Mesenchymal stem cell (in vitro differentiated cells and primary cell): ENCODE data around the gene SLC47A1.

Experiments
- DNase-seq: peaks from one replicate; pipeline ENCODE4 v3.0.0-alpha.2; 2013
- H2AFZ ChIP-seq: one replicate; pipeline ENCODE4 v1.6.1; 2013; ENCODE audit warnings: low read depth, mild to moderate bottlenecking, control low read depth, inconsistent platforms, low read length, moderate library complexity
- H2AK5ac ChIP-seq: 2 replicates; pipeline ENCODE4 v1.6.1; 2013; ENCODE audit warnings: low read length, moderate library complexity, mild to moderate bottlenecking, inconsistent platforms; ENCODE audit not compliant: severe bottlenecking
- H2BK120ac ChIP-seq: one replicate; pipeline ENCODE4 v1.6.1; 2013; ENCODE audit warnings: low read depth, mild to moderate bottlenecking, inconsistent platforms, low read length, moderate library complexity
- H2BK12ac ChIP-seq, 2 experiments: one replicate each; pipeline ENCODE4 v1.6.1; 2013; ENCODE audit warnings: inconsistent platforms in 2 of 2, low read length in 2 of 2, mild to moderate bottlenecking in 2 of 2, moderate library complexity in 2 of 2, control low read depth in 1 of 2
- H2BK15ac ChIP-seq: one replicate; pipeline ENCODE4 v1.6.1; 2013; ENCODE audit warnings: mild to moderate bottlenecking, low read depth, inconsistent platforms; ENCODE audit not compliant: poor library complexity, severe bottlenecking
- H2BK5ac ChIP-seq: 2 replicates; pipeline ENCODE4 v1.6.1; 2013; ENCODE audit warnings: low read depth, mild to moderate bottlenecking, low read length, control low read depth, inconsistent platforms; ENCODE audit not compliant: poor library complexity, severe bottlenecking
- H3K14ac ChIP-seq, 2 experiments: one replicate each; pipeline ENCODE4 v1.6.1; 2013; ENCODE audit warnings: inconsistent platforms in 2 of 2, low read length in 2 of 2, control low read depth in 1 of 2, mild to moderate bottlenecking in 1 of 2, moderate library complexity in 1 of 2
- H3K18ac ChIP-seq, 2 experiments: one replicate each; pipeline ENCODE4 v1.6.1; 2013; ENCODE audit warnings: inconsistent platforms in 2 of 2, low read length in 2 of 2, control low read depth in 1 of 2, low read depth in 1 of 2, mild to moderate bottlenecking in 1 of 2
- H3K23ac ChIP-seq, 2 experiments: one replicate each; pipeline ENCODE4 v1.6.1; 2013; ENCODE audit warnings: inconsistent platforms in 2 of 2, low read length in 2 of 2, mild to moderate bottlenecking in 2 of 2, moderate library complexity in 2 of 2, control low read depth in 1 of 2
- H3K27ac ChIP-seq: 2 replicates; pipeline ENCODE4 v1.5.1; 2013; ENCODE audit warnings: mild to moderate bottlenecking, moderate library complexity, low read length, control low read depth, inconsistent platforms; ENCODE audit not compliant: poor library complexity, severe bottlenecking
- H3K27me3 ChIP-seq, 2 experiments: 2 replicates each; pipeline versions ENCODE4 v1.6.1 to v1.7.0; 2013; ENCODE audit warnings: low read length in 2 of 2, mild to moderate bottlenecking in 2 of 2, moderate library complexity in 2 of 2, control low read depth in 1 of 2, inconsistent platforms in 1 of 2; ENCODE audit not compliant: control insufficient read depth in 1 of 2, insufficient read depth in 1 of 2
- H3K36me3 ChIP-seq, 2 experiments: 2 replicates each; pipeline versions ENCODE4 v1.6.1 to v1.7.0; 2013; ENCODE audit warnings: low read length in 2 of 2, control low read depth in 1 of 2, inconsistent platforms in 1 of 2, low read depth in 1 of 2, mild to moderate bottlenecking in 1 of 2; ENCODE audit not compliant: insufficient read depth in 2 of 2, control insufficient read depth in 1 of 2
- H3K4ac ChIP-seq, 2 experiments: one replicate each; pipeline ENCODE4 v1.6.1; 2013; ENCODE audit warnings: inconsistent platforms in 2 of 2, low read length in 2 of 2, mild to moderate bottlenecking in 2 of 2, moderate library complexity in 2 of 2, control low read depth in 1 of 2, low read depth in 1 of 2
- H3K4me1 ChIP-seq: 2 replicates; pipeline ENCODE4 v1.6.1; 2013; ENCODE audit warnings: low read depth, low read length, control low read depth; ENCODE audit not compliant: control insufficient read depth, insufficient read depth
- H3K4me2 ChIP-seq: 2 replicates; pipeline ENCODE4 v1.6.1; 2013; ENCODE audit warnings: low read length, mild to moderate bottlenecking, inconsistent platforms; ENCODE audit not compliant: poor library complexity, severe bottlenecking
- H3K4me3 ChIP-seq, 2 experiments: 2 replicates each; pipeline versions ENCODE4 v1.5.1 to v1.7.0; 2013; ENCODE audit warnings: low read length in 2 of 2, mild to moderate bottlenecking in 2 of 2, control low read depth in 1 of 2, low read depth in 1 of 2; ENCODE audit not compliant: insufficient read depth in 1 of 2
- H3K79me1 ChIP-seq: replicated peaks from 2 replicates; pipeline ENCODE4 v1.6.1; 2013; ENCODE audit warnings: mild to moderate bottlenecking, control low read depth, low read length, inconsistent platforms; ENCODE audit not compliant: poor library complexity, severe bottlenecking
- H3K9ac ChIP-seq: 2 replicates; pipeline ENCODE4 v1.7.0; 2013; ENCODE audit warnings: mild to moderate bottlenecking, low read length, moderate library complexity
- H3K9me3 ChIP-seq: 2 replicates; pipeline ENCODE4 v1.7.0; 2013; ENCODE audit warnings: mild to moderate bottlenecking, low read length; ENCODE audit not compliant: control insufficient read depth
- H4K8ac ChIP-seq: one replicate; pipeline ENCODE4 v1.6.1; 2013; ENCODE audit warnings: inconsistent platforms, mild to moderate bottlenecking, low read length, moderate library complexity
- H4K91ac ChIP-seq: one replicate; pipeline ENCODE4 v1.6.1; 2013; ENCODE audit warnings: mild to moderate bottlenecking, low read length, inconsistent platforms
- WGBS: methylation state at CpG from one replicate; pipeline ENCODE4 v1.1.7; 2013; ENCODE audit warnings: mixed read lengths; 5-methylcytosine and 5-hydroxymethylcytosine counted together

Gene SLC47A1

DNA sequence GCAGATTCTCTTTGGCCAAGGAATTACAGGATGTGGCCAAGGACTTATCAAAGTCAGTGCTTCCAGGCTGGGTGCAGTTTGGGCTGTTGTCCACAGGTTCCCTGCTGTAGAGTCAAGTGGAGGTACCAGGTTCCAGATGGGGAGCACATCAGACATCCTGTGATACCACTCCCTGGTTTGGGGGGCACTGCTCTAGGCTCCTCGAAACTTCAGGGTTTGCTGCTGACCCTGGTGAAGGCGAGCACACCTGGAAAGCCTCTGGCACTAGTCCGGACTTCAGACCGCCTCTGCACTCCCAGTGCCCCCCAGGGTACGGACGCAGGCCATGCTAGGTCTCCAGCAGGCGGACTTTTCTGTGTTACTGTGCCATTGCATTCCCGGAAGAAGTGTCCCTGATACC is 10.7 kb downstream of the SLC47A1 start:
- H3K4me3 ChIP-seq = no peak overlapping the region
- H3K9ac ChIP-seq = no peak overlapping the region
- no peak overlapping the region for H3K4me2 ChIP-seq
- H3K14ac ChIP-seq = no peak overlapping the region
- no peaks in the 10 kb centered on the region for H3K4me1 ChIP-seq
- H2BK120ac ChIP-seq = no peak overlapping the region
- 90% methylated on average over 8 of the region's 8 CpGs for WGBS
- H3K23ac ChIP-seq = no peak overlapping the region
- H3K36me3 ChIP-seq = no peaks in the 10 kb centered on the region
- H3K27ac ChIP-seq = no peak overlapping the region
- H3K9me3 ChIP-seq = no peaks in the 10 kb centered on the region
- H4K91ac ChIP-seq = no peak overlapping the region
- H2BK5ac ChIP-seq = no peak overlapping the region
- peaks cover 0 to 15% of the 10 kb centered on the region in 2 experiments for H3K27me3 ChIP-seq
- no peak overlapping the region for H3K18ac ChIP-seq
- H2AK5ac ChIP-seq = no peak overlapping the region
- H2BK15ac ChIP-seq = no peak overlapping the region
- H3K4ac ChIP-seq = no peak overlapping the region
- no peak overlapping the region for H4K8ac ChIP-seq
- no peak for DNase-seq
- no peaks in the 10 kb centered on the region for H3K79me1 ChIP-seq
- no peak overlapping the region for H2BK12ac ChIP-seq
- no peak overlapping the region for H2AFZ ChIP-seq

DNA sequence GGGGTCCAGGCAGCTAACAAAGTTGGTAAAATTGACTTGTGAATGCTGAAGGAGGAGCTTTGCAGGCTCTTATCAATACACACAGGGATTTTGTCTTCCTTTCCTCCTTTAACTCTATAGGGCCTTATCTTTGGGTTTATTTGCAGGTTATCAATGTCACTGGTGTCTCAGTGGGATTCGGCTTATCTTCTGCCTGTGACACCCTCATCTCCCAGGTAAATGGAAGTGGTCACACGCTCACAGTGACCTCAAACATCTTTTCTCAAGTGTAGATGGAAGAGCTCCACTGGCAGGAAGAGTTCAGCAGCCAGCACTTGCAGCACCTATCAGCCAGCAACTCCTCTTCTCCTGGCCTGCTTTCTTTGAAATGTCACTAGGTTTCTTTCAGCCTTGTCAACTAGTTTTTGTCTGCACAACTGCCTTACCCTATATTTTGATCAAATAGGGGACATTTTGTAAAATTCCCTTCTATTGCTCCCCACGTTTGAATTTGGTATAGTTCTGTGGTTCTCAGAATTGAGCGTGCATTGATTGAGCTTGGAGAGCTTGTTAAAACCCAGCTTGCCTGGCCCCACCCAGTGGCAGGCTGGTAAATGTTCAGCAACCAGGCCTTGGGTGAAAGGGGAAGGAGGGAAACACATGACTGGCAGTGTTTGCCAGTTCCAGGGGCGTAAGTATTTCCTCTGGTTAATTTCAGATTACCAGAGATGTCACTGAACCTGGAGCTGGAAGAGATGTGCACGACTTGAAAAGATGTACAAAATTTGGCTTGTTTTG is 12.8 kb downstream of the SLC47A1 start:
- Histone ChIP-seq H3K4me1 (peaks cover 1% of the 10 kb centered on the region), H4K91ac (no peak overlapping the region), H3K9me3 (no peaks in the 10 kb centered on the region), H3K23ac (no peak overlapping the region), H2AK5ac (no peak overlapping the region), H3K4me3 (no peak overlapping the region), H2AFZ (no peak overlapping the region), H3K14ac (no peak overlapping the region), H2BK12ac (no peak overlapping the region), H3K79me1 (no peaks in the 10 kb centered on the region), H2BK15ac (no peak overlapping the region), H3K27me3 (peaks cover 6 to 7% of the 10 kb centered on the region in 2 experiments), H2BK120ac (no peak overlapping the region), H3K4ac (no peak overlapping the region), H4K8ac (no peak overlapping the region), H3K18ac (no peak overlapping the region), H3K9ac (no peak overlapping the region), H3K36me3 (no peaks in the 10 kb centered on the region), H3K4me2 (no peak overlapping the region), H3K27ac (no peak overlapping the region), H2BK5ac (no peak overlapping the region)
- 62% methylated on average over 6 of the region's 6 CpGs for WGBS
- no peak for DNase-seq

DNA sequence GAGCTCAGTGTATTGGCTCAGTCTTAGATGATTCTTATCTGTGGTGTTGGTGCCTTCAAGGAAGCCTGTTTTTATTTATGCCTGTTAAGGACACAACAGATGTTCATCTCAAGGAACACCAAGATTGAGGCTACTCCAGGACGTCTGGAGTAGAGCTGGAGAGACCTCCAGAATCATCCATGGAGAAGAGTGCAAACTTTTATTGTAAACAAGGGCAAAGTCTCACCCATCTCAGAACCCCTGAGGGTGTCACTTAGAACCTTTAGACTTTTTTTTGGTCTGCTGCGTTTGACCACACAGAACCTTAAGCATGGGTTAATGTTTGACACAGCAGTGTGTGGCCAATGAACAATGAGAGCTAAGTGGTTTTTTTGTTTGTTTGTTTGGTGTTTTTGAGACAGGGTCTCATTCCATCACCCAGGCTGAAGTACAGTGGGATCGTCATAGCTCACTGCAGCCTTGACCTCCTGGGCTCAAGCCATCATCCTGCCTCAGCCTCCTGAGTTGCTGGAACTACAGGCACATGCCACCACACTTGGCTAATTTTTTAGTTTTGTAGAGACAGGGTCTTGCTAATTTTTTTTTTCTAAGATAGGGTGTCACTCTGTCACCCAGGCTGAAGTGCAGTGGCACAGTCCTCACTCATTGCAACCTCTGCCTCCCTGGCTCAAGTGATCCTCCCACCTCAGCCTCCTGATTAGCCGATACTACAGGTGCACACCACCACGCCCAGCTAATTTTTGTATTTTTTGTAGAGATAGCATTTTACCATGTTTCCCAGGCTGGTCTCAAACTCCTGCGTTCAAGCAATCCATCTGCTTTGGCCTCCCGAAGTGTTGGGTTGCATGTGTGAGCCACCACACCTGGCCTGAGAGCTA is 16.3 kb downstream of the SLC47A1 start:
- peaks cover 15 to 25% of the 10 kb centered on the region in 2 experiments for H3K27me3 ChIP-seq
- H2BK5ac ChIP-seq = no peak overlapping the region
- no peaks in the 10 kb centered on the region for H3K36me3 ChIP-seq
- no peak overlapping the region for H3K4me3 ChIP-seq
- no peak overlapping the region for H3K4ac ChIP-seq
- WGBS = 77% methylated on average over 7 of the region's 7 CpGs
- no peak overlapping the region for H3K23ac ChIP-seq
- H2BK12ac ChIP-seq = no peak overlapping the region
- H3K9me3 ChIP-seq = no peaks in the 10 kb centered on the region
- H3K27ac ChIP-seq = no peak overlapping the region
- H3K18ac ChIP-seq = no peak overlapping the region
- no peak overlapping the region for H4K91ac ChIP-seq
- peaks cover 1% of the 10 kb centered on the region for H3K4me1 ChIP-seq
- no peak overlapping the region for H2AFZ ChIP-seq
- no peak overlapping the region for H3K4me2 ChIP-seq
- H3K79me1 ChIP-seq = no peaks in the 10 kb centered on the region
- no peak for DNase-seq
- no peak overlapping the region for H2AK5ac ChIP-seq
- H4K8ac ChIP-seq = no peak overlapping the region
- H2BK15ac ChIP-seq = no peak overlapping the region
- no peak overlapping the region for H3K14ac ChIP-seq
- H3K9ac ChIP-seq = no peak overlapping the region
- no peak overlapping the region for H2BK120ac ChIP-seq

DNA sequence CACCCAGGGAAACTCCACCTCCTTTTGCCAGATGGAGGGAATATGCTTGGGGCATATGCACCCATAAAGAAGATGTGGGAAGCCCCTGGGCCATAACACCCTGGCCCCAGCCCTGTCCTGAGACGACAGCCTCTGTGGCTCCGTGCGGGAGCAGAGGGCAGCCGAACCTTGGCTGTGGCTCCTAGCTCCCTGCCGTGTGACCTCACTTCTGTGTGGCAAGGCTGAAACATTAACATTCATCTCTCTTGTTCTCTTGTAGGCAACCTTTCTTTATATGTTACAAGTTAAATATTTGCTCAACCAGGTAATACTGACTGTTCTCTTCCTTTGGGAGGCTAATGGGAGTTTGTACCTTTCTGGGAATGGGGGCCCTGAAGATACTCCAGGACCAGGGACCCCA is 17.5 kb downstream of the SLC47A1 start:
- no peak overlapping the region for H2BK12ac ChIP-seq
- no peak overlapping the region for H3K4me2 ChIP-seq
- no peak overlapping the region for H2BK5ac ChIP-seq
- 84% methylated on average over 5 of the region's 5 CpGs for WGBS
- no peak overlapping the region for H3K14ac ChIP-seq
- H3K9ac ChIP-seq = no peak overlapping the region
- no peak overlapping the region for H2BK120ac ChIP-seq
- H3K4me1 ChIP-seq = peaks cover 1% of the 10 kb centered on the region
- no peak overlapping the region for H4K8ac ChIP-seq
- DNase-seq = no peak
- no peak overlapping the region for H2AFZ ChIP-seq
- no peak overlapping the region for H3K27ac ChIP-seq
- H3K9me3 ChIP-seq = no peaks in the 10 kb centered on the region
- peaks cover 15 to 36% of the 10 kb centered on the region in 2 experiments for H3K27me3 ChIP-seq
- no peak overlapping the region for H2BK15ac ChIP-seq
- H3K23ac ChIP-seq = no peak overlapping the region
- no peaks in the 10 kb centered on the region for H3K36me3 ChIP-seq
- H2AK5ac ChIP-seq = no peak overlapping the region
- no peak overlapping the region for H3K4me3 ChIP-seq
- H3K79me1 ChIP-seq = no peaks in the 10 kb centered on the region
- H3K18ac ChIP-seq = no peak overlapping the region
- H3K4ac ChIP-seq = no peak overlapping the region
- no peak overlapping the region for H4K91ac ChIP-seq
